Prostate gland (tissue), 2 donors: ENCODE data around the gene PTPN14. TPM values are rescaled to one million over a fixed set of nuclear protein-coding genes. Genes with fewer than 3 reads are reported as not detected.

Experiments
- DNase-seq: peaks from one replicate; pipeline ENCODE4 v3.0.0-alpha.2; 2019; ENCODE audit warnings: low spot score
- H3K27ac ChIP-seq, 2 donors: fragments of 200-600 bp; sonication (generic); 2 replicates each; pipeline ENCODE4 v1.5.1; 2017 to 2019
- H3K27me3 ChIP-seq: fragments of 200-600 bp; sonication (generic); replicated peaks from 2 replicates; pipeline ENCODE4 v1.5.1; 2019; ENCODE audit not compliant: insufficient read depth
- H3K36me3 ChIP-seq, 2 donors: fragments of 200-600 bp; sonication (generic); 1 replicate in 1 of 2; 2 replicates in 1 of 2; pipeline versions ENCODE4 v1.5.1 to v1.8.1; 2017 to 2019
- H3K4me1 ChIP-seq: fragments of 200-600 bp; sonication (generic); replicated peaks from 2 replicates; pipeline ENCODE4 v1.5.1; 2019
- H3K4me3 ChIP-seq, 2 donors: fragments of 200-600 bp; sonication (generic); 2 replicates each; pipeline ENCODE4 v1.5.1; 2017 to 2019
- H3K9me3 ChIP-seq: fragments of 200-600 bp; sonication (generic); 2 replicates; pipeline ENCODE4 v1.5.1; 2017
- CTCF ChIP-seq, 4 experiments: fragments of 200-600 bp in 2 of 4; fragments of 450-650 bp in 2 of 4; sonication (generic) in 2 of 4; IDR thresholded peaks; 1 replicate in 3 of 4; 2 replicates in 1 of 4; pipeline ENCODE4 v1.5.1; 2016 to 2019; ENCODE audit warnings: antibody characterized with exemption in 4 of 4, mild to moderate bottlenecking in 2 of 4, moderate library complexity in 2 of 4
- POLR2A ChIP-seq: fragments of 450-650 bp; IDR thresholded peaks from one replicate; pipeline ENCODE4 v1.6.1; 2016; ENCODE audit warnings: antibody characterized with exemption, mild to moderate bottlenecking
- POLR2AphosphoS5 ChIP-seq: sonication (generic); formaldehyde crosslinking; IDR thresholded peaks from one replicate; pipeline ENCODE4 v1.6.1; 2017; ENCODE audit warnings: antibody characterized with exemption
- WGBS: methylation state at CpG from one replicate; pipeline ENCODE4 v1.1.5; 2018; 5-methylcytosine and 5-hydroxymethylcytosine counted together
- intact Hi-C: fragments of 100-400 bp; cut with DNase I; formaldehyde crosslinking; loops from one replicate; pipeline ENCODE4 v1.14.2; 2022
- total RNA-seq, 2 donors: library from RNA; depleted of rRNA; stranded (reverse); fragments of >200 nt; gene quantifications; one replicate each; pipeline ENCODE4 v1.1.0, GENCODE V29; 2016

Gene PTPN14
- total RNA-seq, 2 donors from 2014 or later, result 36.6 to 54.0 TPM

- Histone ChIP-seq H3K9me3 (no peaks in the 10 kb centered on the region), H3K27ac (peak overlapping the region; percentile 1 to 17), H3K27me3 (no peaks in the 10 kb centered on the region), H3K36me3 (peaks cover 0 to 5% of the 10 kb centered on the region in 2 donors), H3K4me1 (no peaks in the 10 kb centered on the region), H3K4me3 (no peak overlapping the region)
- TF ChIP-seq POLR2A (no peak), POLR2AphosphoS5 (no peak), CTCF (IDR thresholded peaks at IDR 0.05) (no peak)
- intact Hi-C loops, result loop anchor here (5.0 kb wide), 1 partner anchor 41 kb away; no protein-coding TSS in a partner anchor
- 60% methylated on average over 8 of the region's 8 CpGs for WGBS
- DNase-seq, result no peak
Measured at GRCh38 chr1:214378492-214378891, 172.9 kb downstream of the PTPN14 start.

GRCh38 chr1:214377886-214378285 is 173.5 kb downstream of the PTPN14 start:
- Histone ChIP-seq H3K4me1 (no peaks in the 10 kb centered on the region), H3K36me3 (no peaks in the 10 kb centered on the region), H3K9me3 (no peaks in the 10 kb centered on the region), H3K27ac (peak overlapping the region; percentile 1 to 17), H3K27me3 (no peaks in the 10 kb centered on the region), H3K4me3 (no peak overlapping the region)
- WGBS, result 41% methylated on average over 9 of the region's 9 CpGs
- intact Hi-C loops, result loop anchor here (5.0 kb wide), 1 partner anchor 41 kb away; no protein-coding TSS in a partner anchor
- DNase-seq, result peak; percentile 32
- no peak for TF ChIP-seq CTCF (IDR thresholded peaks at IDR 0.05)
- peak; percentile 24 for TF ChIP-seq POLR2AphosphoS5
- no peak for TF ChIP-seq POLR2A

- H3K36me3 ChIP-seq, result no peaks in the 10 kb centered on the region
- DNase-seq, result no peak
- TF ChIP-seq CTCF (IDR thresholded peaks at IDR 0.05), result no peak
- no peak for TF ChIP-seq POLR2AphosphoS5
- TF ChIP-seq POLR2A, result no peak
- no peaks in the 10 kb centered on the region for H3K9me3 ChIP-seq
- no peaks in the 10 kb centered on the region for H3K4me1 ChIP-seq
- WGBS, result 32% methylated on average over 2 of the region's 2 CpGs
- intact Hi-C loops, result loop anchor here (5.0 kb wide), 1 partner anchor 40 kb away; no protein-coding TSS in a partner anchor
- H3K27me3 ChIP-seq, result no peaks in the 10 kb centered on the region
- H3K27ac ChIP-seq, result no peak overlapping the region
- H3K4me3 ChIP-seq, result no peak overlapping the region
Measured at GRCh38 chr1:214377485-214377884, 173.9 kb downstream of the PTPN14 start.

GRCh38 chr1:214372092-214372491 is 179.3 kb downstream of the PTPN14 start:
- no peak for TF ChIP-seq POLR2A
- TF ChIP-seq CTCF (IDR thresholded peaks at IDR 0.05), result no peak
- TF ChIP-seq POLR2AphosphoS5, result peak; percentile 14
- H3K27ac ChIP-seq, result no peak overlapping the region
- no peaks in the 10 kb centered on the region for H3K4me1 ChIP-seq
- no peaks in the 10 kb centered on the region for H3K27me3 ChIP-seq
- H3K9me3 ChIP-seq, result no peaks in the 10 kb centered on the region
- no peak overlapping the region for H3K4me3 ChIP-seq
- no peaks in the 10 kb centered on the region for H3K36me3 ChIP-seq
- DNase-seq, result no peak
- WGBS, result 15% methylated on average over 5 of the region's 5 CpGs
- intact Hi-C loops, result no loop called here

GRCh38 chr1:214370615-214371014 is 180.8 kb downstream of the PTPN14 start:
- TF ChIP-seq POLR2AphosphoS5 (no peak), POLR2A (no peak), CTCF (IDR thresholded peaks at IDR 0.05) (no peak)
- no peaks in the 10 kb centered on the region for H3K4me1 ChIP-seq
- intact Hi-C loops, result no loop called here
- H3K27ac ChIP-seq, result no peak overlapping the region
- no peaks in the 10 kb centered on the region for H3K9me3 ChIP-seq
- WGBS, result 89% methylated on average over 3 of the region's 3 CpGs
- no peaks in the 10 kb centered on the region for H3K36me3 ChIP-seq
- H3K4me3 ChIP-seq, result no peak overlapping the region
- DNase-seq, result no peak
- H3K27me3 ChIP-seq, result no peaks in the 10 kb centered on the region
